ENCODE measurements around the gene PDAP1.

GRCh38 chr7:99420213-99420612, 11.8 kb upstream of the PDAP1 start:
- TF ChIP-seq MAZ (IDR thresholded peaks at IDR 0.05; ENCODE audit: borderline replicate concordance, low read depth, low read length) (no peak), CTCF (IDR thresholded peaks at IDR 0.05) (no peak), HOXA7 (CRISPR knock-in tag; IDR thresholded peaks at IDR 0.05) (no peak)
- TF ChIP-seq, protein P1, sequence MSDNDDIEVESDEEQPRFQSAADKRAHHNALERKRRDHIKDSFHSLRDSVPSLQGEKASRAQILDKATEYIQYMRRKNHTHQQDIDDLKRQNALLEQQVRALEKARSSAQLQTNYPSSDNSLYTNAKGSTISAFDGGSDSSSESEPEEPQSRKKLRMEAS (IDR thresholded peaks at IDR 0.05): no peak
